K562 (cell line): Measurements from ENCODE around the gene NUCKS1. TPM values are rescaled to one million over a fixed set of nuclear protein-coding genes. Genes with fewer than 3 reads are reported as not detected.

ENCODE experiments used
- BCL6 ChIP-seq: fragments of 250-450 bp; sonication (Bioruptor Pico); IDR thresholded peaks from 2 replicates; pipeline ENCODE4 v1.4.0; 2020
- BCOR ChIP-seq: fragments of 450-650 bp; IDR thresholded peaks from 2 replicates; pipeline ENCODE4 v1.6.1; 2016
- CBFA2T3 ChIP-seq: fragments of 450-650 bp; IDR thresholded peaks from 2 replicates; pipeline ENCODE4 v1.6.1; 2017
- MAFF ChIP-seq: IDR thresholded peaks from 2 replicates; pipeline ENCODE4 v1.6.1; 2012; ENCODE audit warnings: low read length, improper control_type of control experiment
- NR2F6 ChIP-seq: fragments of 450-650 bp; formaldehyde crosslinking; IDR thresholded peaks from 2 replicates; pipeline ENCODE4 v1.4.0; 2020; ENCODE audit warnings: mild to moderate bottlenecking
- NR4A1 ChIP-seq, 2 experiments: fragments of 250-450 bp in 1 of 2; fragments of 450-650 bp in 1 of 2; sonication (Bioruptor Pico) in 1 of 2; IDR thresholded peaks; 2 replicates each; pipeline versions ENCODE4 v1.4.0 to v1.6.1; 2016 to 2020; ENCODE audit warnings: mild to moderate bottlenecking in 2 of 2, missing compliant biosample characterization in 1 of 2, missing genetic modification characterization in 1 of 2, moderate library complexity in 1 of 2
- POLR2G ChIP-seq: fragments of 200-400 bp; formaldehyde crosslinking; IDR thresholded peaks from 2 replicates; pipeline ENCODE4 v1.6.1; 2017; ENCODE audit warnings: low read depth, mild to moderate bottlenecking, antibody characterized with exemption, low read length, moderate library complexity
- RBM34 ChIP-seq: fragments of 200-400 bp; formaldehyde crosslinking; IDR thresholded peaks from 2 replicates; pipeline ENCODE4 v1.6.1; 2018; ENCODE audit warnings: low read length, borderline replicate concordance; ENCODE audit not compliant: insufficient read depth
- SIN3B ChIP-seq: fragments of 450-650 bp; IDR thresholded peaks from 2 replicates; pipeline ENCODE4 v1.6.1; 2017; ENCODE audit warnings: low read depth, mild to moderate bottlenecking, moderate library complexity
- YBX1 ChIP-seq: fragments of 450-650 bp; IDR thresholded peaks from 2 replicates; pipeline ENCODE4 v1.7.1; 2016; ENCODE audit warnings: mild to moderate bottlenecking
- ZC3H4 ChIP-seq: sonication (generic); formaldehyde crosslinking; IDR thresholded peaks from 2 replicates; pipeline ENCODE4 v1.9.0; 2021; ENCODE audit warnings: missing genetic modification reagents, borderline replicate concordance
- ZFP1 ChIP-seq: fragments of 450-650 bp; formaldehyde crosslinking; IDR thresholded peaks from 2 replicates; pipeline ENCODE4 v1.4.0; 2020; ENCODE audit warnings: mild to moderate bottlenecking, mixed read lengths
- ZNF175 ChIP-seq: fragments of 200-800 bp; sonication (Bioruptor generic); IDR thresholded peaks from 2 replicates; pipeline ENCODE4 v1.6.1; 2016; ENCODE audit warnings: low read depth, mild to moderate bottlenecking, missing genetic modification characterization, missing compliant biosample characterization
- ZNF217 ChIP-seq: sonication (generic); formaldehyde crosslinking; IDR thresholded peaks from 2 replicates; pipeline ENCODE4 v1.8.0; 2022; ENCODE audit warnings: mild to moderate bottlenecking, missing genetic modification reagents
- ZNF224 ChIP-seq: sonication (generic); formaldehyde crosslinking; IDR thresholded peaks from 2 replicates; pipeline ENCODE4 v1.8.0; 2022; ENCODE audit warnings: mild to moderate bottlenecking, missing genetic modification reagents
- ZNF274 ChIP-seq: IDR thresholded peaks from 2 replicates; pipeline ENCODE4 v1.6.1; 2011; ENCODE audit warnings: low read depth, mild to moderate bottlenecking, low read length, moderate library complexity, borderline replicate concordance
- ZNF778 ChIP-seq: fragments of 450-650 bp; formaldehyde crosslinking; IDR thresholded peaks from 2 replicates; pipeline ENCODE4 v1.4.0; 2020; ENCODE audit warnings: mild to moderate bottlenecking, moderate library complexity
- polyA plus RNA-seq, 8 experiments: library from polyadenylated mRNA; depleted of rRNA in 4 of 8; stranded (reverse) in 5 of 8; unstranded in 3 of 8; fragments of >200 nt; fragmentation: Nextera tagmentation in 2 of 8; fragmentation: Illumina TruSeq in 1 of 8; extraction: Ambion mirVana in 2 of 8; extraction: Trizol in 1 of 8; gene quantifications; 2 replicates each; pipeline versions ENCODE4 v1.2.1 to v1.2.3, GENCODE V29; 2011 to 2014; ENCODE audit warnings: inconsistent platforms in 1 of 8, missing spikeins in 1 of 8
- total RNA-seq, 7 experiments: library from RNA; depleted of rRNA in 6 of 7; stranded (reverse); fragments of >200 nt in 6 of 7; fragmentation: Illumina TruSeq in 2 of 7; extraction: Trizol in 2 of 7; gene quantifications; 2 replicates each; pipeline versions ENCODE4 v1.2.1 to v1.2.3, GENCODE V29; 2011 to 2021; ENCODE audit warnings: low replicate concordance in 1 of 7
- TF ChIP-seq, protein P1 (sequence below): sonication (generic); formaldehyde crosslinking; IDR thresholded peaks from 2 replicates; pipeline ENCODE4 v1.8.1; 2023; ENCODE audit warnings: missing genetic modification reagents, mild to moderate bottlenecking, borderline replicate concordance
- TF ChIP-seq, protein P2 (sequence below): sonication (generic); formaldehyde crosslinking; IDR thresholded peaks from 2 replicates; pipeline ENCODE4 v1.4.0; 2020; ENCODE audit warnings: mild to moderate bottlenecking, missing genetic modification reagents
- TF ChIP-seq, protein P3 (sequence below): fragments of 450-650 bp; IDR thresholded peaks from 2 replicates; pipeline ENCODE4 v1.6.1; 2014; ENCODE audit warnings: low read depth, mild to moderate bottlenecking, moderate library complexity, borderline replicate concordance

Gene NUCKS1
- total and polyA plus RNA-seq, 9 of the 15 experiments (the other 6 are each of a cell fraction or from before 2014, with no cell fraction given): 66.7 to 244 (median 149) TPM

DNA sequence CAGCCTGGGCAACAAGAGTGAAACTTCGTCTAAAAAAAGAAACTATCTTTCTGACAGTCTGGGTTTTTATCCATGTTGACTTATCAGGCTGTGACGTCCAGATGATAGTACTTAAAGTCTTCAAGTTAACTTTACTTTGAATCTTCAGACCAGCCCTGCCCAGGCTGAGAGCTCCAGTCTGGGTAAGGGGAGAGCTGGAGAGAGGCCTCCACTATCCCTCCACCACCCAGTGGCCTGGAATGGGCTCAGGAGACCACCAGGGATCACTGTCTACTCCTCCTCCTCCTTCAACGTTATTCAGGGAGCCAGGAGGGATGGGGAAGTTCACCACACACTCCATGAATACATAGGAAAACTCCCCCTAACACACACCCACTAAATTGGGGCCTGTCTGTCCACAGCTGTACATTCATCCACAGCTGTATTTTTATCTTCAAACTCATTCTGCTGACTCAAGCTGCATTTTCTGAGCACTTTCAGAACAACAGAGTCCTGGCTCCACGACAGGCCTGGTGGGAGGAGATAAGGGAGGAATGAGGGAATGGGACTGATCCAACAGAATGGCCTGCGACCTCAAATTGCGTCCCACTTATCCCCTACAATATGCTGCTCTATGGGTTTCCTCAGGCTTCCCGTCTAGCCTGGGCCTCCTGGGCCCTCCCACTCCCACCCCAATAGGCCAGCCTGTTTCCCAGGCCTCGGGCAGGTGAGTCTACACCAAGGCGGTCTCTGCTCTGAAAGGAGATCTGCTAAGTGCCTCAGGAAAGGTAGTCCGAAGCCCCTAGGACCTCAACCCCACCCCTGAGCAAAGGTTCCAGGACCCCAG, 71.5 kb downstream of the NUCKS1 start (continued):
- no peak for TF ChIP-seq ZFP1 (CRISPR knock-in tag)
- TF ChIP-seq, protein P1, sequence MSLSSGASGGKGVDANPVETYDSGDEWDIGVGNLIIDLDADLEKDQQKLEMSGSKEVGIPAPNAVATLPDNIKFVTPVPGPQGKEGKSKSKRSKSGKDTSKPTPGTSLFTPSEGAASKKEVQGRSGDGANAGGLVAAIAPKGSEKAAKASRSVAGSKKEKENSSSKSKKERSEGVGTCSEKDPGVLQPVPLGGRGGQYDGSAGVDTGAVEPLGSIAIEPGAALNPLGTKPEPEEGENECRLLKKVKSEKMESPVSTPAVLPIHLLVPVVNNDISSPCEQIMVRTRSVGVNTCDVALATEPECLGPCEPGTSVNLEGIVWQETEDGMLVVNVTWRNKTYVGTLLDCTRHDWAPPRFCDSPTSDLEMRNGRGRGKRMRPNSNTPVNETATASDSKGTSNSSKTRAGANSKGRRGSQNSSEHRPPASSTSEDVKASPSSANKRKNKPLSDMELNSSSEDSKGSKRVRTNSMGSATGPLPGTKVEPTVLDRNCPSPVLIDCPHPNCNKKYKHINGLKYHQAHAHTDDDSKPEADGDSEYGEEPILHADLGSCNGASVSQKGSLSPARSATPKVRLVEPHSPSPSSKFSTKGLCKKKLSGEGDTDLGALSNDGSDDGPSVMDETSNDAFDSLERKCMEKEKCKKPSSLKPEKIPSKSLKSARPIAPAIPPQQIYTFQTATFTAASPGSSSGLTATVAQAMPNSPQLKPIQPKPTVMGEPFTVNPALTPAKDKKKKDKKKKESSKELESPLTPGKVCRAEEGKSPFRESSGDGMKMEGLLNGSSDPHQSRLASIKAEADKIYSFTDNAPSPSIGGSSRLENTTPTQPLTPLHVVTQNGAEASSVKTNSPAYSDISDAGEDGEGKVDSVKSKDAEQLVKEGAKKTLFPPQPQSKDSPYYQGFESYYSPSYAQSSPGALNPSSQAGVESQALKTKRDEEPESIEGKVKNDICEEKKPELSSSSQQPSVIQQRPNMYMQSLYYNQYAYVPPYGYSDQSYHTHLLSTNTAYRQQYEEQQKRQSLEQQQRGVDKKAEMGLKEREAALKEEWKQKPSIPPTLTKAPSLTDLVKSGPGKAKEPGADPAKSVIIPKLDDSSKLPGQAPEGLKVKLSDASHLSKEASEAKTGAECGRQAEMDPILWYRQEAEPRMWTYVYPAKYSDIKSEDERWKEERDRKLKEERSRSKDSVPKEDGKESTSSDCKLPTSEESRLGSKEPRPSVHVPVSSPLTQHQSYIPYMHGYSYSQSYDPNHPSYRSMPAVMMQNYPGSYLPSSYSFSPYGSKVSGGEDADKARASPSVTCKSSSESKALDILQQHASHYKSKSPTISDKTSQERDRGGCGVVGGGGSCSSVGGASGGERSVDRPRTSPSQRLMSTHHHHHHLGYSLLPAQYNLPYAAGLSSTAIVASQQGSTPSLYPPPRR (CRISPR knock-in tag): 0 out of 2 replicates have a peak, but pooled peaks have one; percentile 57
- TF ChIP-seq, protein P2, sequence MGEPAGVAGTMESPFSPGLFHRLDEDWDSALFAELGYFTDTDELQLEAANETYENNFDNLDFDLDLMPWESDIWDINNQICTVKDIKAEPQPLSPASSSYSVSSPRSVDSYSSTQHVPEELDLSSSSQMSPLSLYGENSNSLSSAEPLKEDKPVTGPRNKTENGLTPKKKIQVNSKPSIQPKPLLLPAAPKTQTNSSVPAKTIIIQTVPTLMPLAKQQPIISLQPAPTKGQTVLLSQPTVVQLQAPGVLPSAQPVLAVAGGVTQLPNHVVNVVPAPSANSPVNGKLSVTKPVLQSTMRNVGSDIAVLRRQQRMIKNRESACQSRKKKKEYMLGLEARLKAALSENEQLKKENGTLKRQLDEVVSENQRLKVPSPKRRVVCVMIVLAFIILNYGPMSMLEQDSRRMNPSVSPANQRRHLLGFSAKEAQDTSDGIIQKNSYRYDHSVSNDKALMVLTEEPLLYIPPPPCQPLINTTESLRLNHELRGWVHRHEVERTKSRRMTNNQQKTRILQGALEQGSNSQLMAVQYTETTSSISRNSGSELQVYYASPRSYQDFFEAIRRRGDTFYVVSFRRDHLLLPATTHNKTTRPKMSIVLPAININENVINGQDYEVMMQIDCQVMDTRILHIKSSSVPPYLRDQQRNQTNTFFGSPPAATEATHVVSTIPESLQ: 0 out of 2 replicates have a peak, but pooled peaks have one; percentile 23
- TF ChIP-seq RBM34: no peak
- TF ChIP-seq CBFA2T3: peak; percentile 100
- TF ChIP-seq BCOR: peak; percentile 87
- no peak for TF ChIP-seq NR4A1 (CRISPR knock-in tag; IDR thresholded peaks at IDR 0.05)
- peak; percentile 80 for TF ChIP-seq NR4A1 (tag; IDR thresholded peaks at IDR 0.05)
- TF ChIP-seq SIN3B: no peak
- TF ChIP-seq ZNF175 (CRISPR knock-in tag): peak; percentile 98
- no peak for TF ChIP-seq POLR2G
- TF ChIP-seq ZNF274: peak; percentile 74; the same call in 1 of the 2 replicates
- TF ChIP-seq MAFF: peak; percentile 99
- TF ChIP-seq, protein P3, sequence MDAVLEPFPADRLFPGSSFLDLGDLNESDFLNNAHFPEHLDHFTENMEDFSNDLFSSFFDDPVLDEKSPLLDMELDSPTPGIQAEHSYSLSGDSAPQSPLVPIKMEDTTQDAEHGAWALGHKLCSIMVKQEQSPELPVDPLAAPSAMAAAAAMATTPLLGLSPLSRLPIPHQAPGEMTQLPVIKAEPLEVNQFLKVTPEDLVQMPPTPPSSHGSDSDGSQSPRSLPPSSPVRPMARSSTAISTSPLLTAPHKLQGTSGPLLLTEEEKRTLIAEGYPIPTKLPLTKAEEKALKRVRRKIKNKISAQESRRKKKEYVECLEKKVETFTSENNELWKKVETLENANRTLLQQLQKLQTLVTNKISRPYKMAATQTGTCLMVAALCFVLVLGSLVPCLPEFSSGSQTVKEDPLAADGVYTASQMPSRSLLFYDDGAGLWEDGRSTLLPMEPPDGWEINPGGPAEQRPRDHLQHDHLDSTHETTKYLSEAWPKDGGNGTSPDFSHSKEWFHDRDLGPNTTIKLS: peak; percentile 49; the same call in 1 of the 2 replicates
- TF ChIP-seq BCL6 (CRISPR knock-in tag): no peak
- no peak for TF ChIP-seq YBX1
- TF ChIP-seq ZNF224 (CRISPR knock-in tag): no peak
- no peak for TF ChIP-seq ZC3H4 (CRISPR knock-in tag)
- no peak for TF ChIP-seq ZNF778 (CRISPR knock-in tag)
- TF ChIP-seq NR2F6 (CRISPR knock-in tag): no peak
- TF ChIP-seq ZNF217 (CRISPR knock-in tag): no peak
